Activated naive CD8-positive, alpha-beta T cell (primary cell): Measurements from ENCODE around the gene MROH2B.

Experiments
- H3K27ac Mint-ChIP-seq: one replicate; pipeline ENCODE4 v1.8.0; 2021; ENCODE audit warnings: mixed read lengths
- H3K27me3 Mint-ChIP-seq: one replicate; pipeline ENCODE4 v1.8.0; 2021; ENCODE audit warnings: mixed read lengths
- H3K36me3 Mint-ChIP-seq: one replicate; pipeline ENCODE4 v1.8.0; 2021; ENCODE audit warnings: mixed read lengths
- H3K4me1 Mint-ChIP-seq: one replicate; pipeline ENCODE4 v1.8.0; 2021; ENCODE audit warnings: low read depth, mixed read lengths
- H3K4me3 Mint-ChIP-seq: one replicate; pipeline ENCODE4 v1.8.0; 2021; ENCODE audit warnings: mild to moderate bottlenecking, mixed read lengths
- H3K9me3 Mint-ChIP-seq: one replicate; pipeline ENCODE4 v1.8.0; 2021; ENCODE audit warnings: low read depth, mixed read lengths

Gene MROH2B

DNA sequence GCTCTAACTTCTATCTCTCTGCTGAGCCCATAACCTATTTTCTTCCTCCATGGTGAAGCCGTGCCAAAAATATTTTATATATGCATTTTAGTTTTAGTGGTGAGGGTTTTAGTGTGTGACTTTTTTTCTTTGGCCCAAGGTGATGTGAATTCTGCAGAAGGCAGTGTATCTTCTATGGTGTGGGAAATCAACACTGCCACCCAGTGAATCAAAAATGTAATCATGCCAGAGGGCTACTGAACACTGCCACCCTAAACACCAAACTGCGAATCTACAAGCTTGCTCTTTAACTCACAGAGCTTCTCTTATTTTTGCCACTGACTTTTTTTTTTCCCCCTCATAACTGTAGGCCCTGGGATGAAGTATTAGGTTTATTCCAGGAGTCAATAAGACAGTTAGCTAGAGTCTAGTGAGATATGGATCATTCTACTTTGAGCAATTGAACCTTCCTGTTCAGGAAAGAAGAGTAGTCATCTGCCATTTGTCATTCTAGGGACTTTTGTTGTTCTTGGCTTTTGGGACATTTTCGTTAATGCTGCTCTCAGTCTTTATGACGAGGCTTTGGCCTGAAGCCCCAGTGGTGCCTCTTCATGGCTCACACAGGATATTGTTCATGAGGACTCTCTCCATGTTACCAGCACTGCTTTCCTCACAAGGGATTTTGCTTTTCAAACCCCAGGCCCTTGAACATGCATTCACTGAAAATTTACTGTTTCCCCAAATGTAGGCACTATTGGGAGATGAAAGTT is 108.8 kb downstream of the MROH2B start:
- H3K4me1 Mint-ChIP-seq, result no peaks in the 10 kb centered on the region
- H3K9me3 Mint-ChIP-seq, result peaks cover 8% of the 10 kb centered on the region
- H3K36me3 Mint-ChIP-seq, result no peaks in the 10 kb centered on the region
- H3K27ac Mint-ChIP-seq, result no peak overlapping the region
- no peak overlapping the region for H3K4me3 Mint-ChIP-seq
- H3K27me3 Mint-ChIP-seq, result no peaks in the 10 kb centered on the region

DNA sequence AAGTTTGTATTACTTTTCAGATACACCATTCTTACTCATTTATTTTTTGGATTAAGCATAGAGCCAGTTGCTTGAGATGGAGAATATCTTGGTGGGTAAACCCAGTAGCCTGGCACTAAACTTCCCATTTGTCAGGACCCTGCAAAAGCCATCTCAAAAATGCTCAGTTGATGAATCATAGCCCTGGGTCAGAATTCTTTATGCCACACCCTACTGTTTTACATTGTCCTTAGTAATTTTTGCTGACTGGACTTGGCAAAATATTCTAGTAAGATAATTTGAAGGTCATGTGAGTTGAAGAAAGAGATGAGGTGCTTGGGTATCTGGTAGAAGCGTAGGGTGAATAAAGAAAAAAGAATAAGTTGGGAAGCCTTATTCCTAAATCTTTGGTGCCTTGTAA is 111.1 kb downstream of the MROH2B start:
- no peak overlapping the region for H3K27ac Mint-ChIP-seq

DNA sequence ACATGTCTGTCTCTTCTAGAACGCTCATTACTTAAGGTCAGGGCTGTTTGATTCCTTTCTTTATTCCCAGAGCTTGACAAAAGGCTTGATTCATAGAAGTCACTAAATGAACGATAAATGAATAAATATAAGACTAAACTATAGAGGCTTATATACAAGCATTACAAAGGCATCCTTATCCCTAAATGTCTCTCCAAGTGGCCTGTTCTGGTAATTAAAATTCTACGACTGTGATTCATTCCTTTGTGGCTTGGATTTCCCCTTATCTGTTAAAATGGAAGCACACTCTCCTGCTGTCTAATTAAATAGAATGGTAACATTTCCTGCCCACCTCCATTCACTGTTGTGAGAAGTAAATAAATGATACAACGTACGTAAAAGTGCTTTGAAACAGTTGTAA is 112.3 kb downstream of the MROH2B start:
- no peak overlapping the region for H3K4me3 Mint-ChIP-seq
- no peaks in the 10 kb centered on the region for H3K36me3 Mint-ChIP-seq

More for the DNA sequence above, 111.1 kb downstream of the MROH2B start:
- H3K36me3 Mint-ChIP-seq, result no peaks in the 10 kb centered on the region
- no peaks in the 10 kb centered on the region for H3K4me1 Mint-ChIP-seq
- H3K9me3 Mint-ChIP-seq, result peaks cover 5% of the 10 kb centered on the region
- no peak overlapping the region for H3K4me3 Mint-ChIP-seq
- peaks cover 1% of the 10 kb centered on the region for H3K27me3 Mint-ChIP-seq

DNA sequence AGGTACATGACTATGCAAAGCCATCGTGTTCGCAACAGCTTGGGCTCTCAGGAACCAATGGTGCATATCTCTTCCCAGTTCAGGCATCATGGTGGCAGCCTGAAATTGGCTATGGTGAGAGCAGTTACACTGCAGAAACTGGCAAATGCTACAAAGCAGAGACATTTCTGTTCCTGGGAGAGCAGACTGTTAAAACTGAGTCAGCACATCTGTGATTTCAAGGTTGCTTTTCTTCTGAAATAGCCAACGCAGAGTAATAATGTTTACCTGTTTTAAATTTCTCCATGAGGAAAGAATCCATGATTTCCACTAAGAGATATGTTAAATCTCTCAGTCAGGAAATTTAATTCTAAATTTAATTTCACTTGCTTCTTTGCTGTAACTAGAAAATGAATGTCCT is 114.1 kb downstream of the MROH2B start:
- H3K4me3 Mint-ChIP-seq, result no peak overlapping the region
- no peaks in the 10 kb centered on the region for H3K36me3 Mint-ChIP-seq
- peaks cover 5% of the 10 kb centered on the region for H3K9me3 Mint-ChIP-seq
- no peak overlapping the region for H3K27ac Mint-ChIP-seq
- H3K27me3 Mint-ChIP-seq, result peaks cover 1% of the 10 kb centered on the region
- H3K4me1 Mint-ChIP-seq, result no peaks in the 10 kb centered on the region

More for the DNA sequence above, 112.3 kb downstream of the MROH2B start:
- Mint-ChIP-seq H3K27me3 (peaks cover 1% of the 10 kb centered on the region), H3K9me3 (peaks cover 5% of the 10 kb centered on the region), H3K4me1 (no peaks in the 10 kb centered on the region), H3K27ac (no peak overlapping the region)

DNA sequence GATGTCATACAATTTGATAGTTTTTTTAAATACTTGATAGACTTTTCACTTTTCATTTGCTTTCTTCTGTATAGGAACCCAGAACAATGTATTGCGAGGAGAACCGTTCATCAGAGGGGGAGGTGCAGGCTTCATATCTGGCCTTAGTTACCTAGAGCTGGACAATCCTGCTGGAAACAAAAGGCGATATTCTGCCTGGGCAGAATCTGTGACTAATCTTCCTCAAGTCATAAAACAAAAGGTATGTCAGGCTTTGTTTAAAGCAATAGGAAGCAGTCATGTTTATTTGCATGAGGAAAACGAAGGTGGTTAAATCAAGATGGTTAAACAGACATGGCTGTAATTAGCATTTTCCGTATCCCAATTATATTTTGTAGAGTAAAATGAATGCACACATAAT is 115.8 kb downstream of the MROH2B start:
- peaks cover 1% of the 10 kb centered on the region for H3K27me3 Mint-ChIP-seq
- H3K27ac Mint-ChIP-seq, result no peak overlapping the region
- H3K4me1 Mint-ChIP-seq, result no peaks in the 10 kb centered on the region
- no peaks in the 10 kb centered on the region for H3K36me3 Mint-ChIP-seq
- H3K9me3 Mint-ChIP-seq, result peaks cover 5% of the 10 kb centered on the region
- no peak overlapping the region for H3K4me3 Mint-ChIP-seq
